Fibroblast of lung (primary cell): Measurements from ENCODE around the gene DPEP3. TPM values are rescaled to one million over a fixed set of nuclear protein-coding genes. Genes with fewer than 3 reads are reported as not detected.
"Not testable (repeated sequence)": the region's sequence is repeated elsewhere in the genome, so short reads cannot be mapped to it uniquely, and the experiment has no call there.

Source experiments
- DNase-seq, 2 donors: peaks; one replicate each; pipeline versions ENCODE4 v3.0.0 to v3.0.0-alpha.2; 2010; ENCODE audit warnings: low read depth in 2 of 2
- H2AFZ ChIP-seq: 2 replicates; pipeline ENCODE4 v1.5.1; 2012; ENCODE audit warnings: low read length, control low read depth, inconsistent platforms
- H3K27ac ChIP-seq: 2 replicates; pipeline ENCODE4 v1.5.1; 2011; ENCODE audit warnings: low read length, control low read depth; ENCODE audit not compliant: insufficient read depth
- H3K27me3 ChIP-seq: 2 replicates; pipeline ENCODE4 v1.5.1; 2011; ENCODE audit warnings: mild to moderate bottlenecking, low read length; ENCODE audit not compliant: control insufficient read depth, insufficient read depth
- H3K36me3 ChIP-seq: 2 replicates; pipeline ENCODE4 v1.5.1; 2011; ENCODE audit warnings: low read length; ENCODE audit not compliant: control insufficient read depth, insufficient read depth
- H3K4me1 ChIP-seq: 2 replicates; pipeline ENCODE4 v1.5.1; 2011; ENCODE audit warnings: low read length; ENCODE audit not compliant: control insufficient read depth, insufficient read depth; ENCODE audit errors: extremely low read depth
- H3K4me2 ChIP-seq: 2 replicates; pipeline ENCODE4 v1.5.1; 2011; ENCODE audit warnings: low read length, control low read depth; ENCODE audit not compliant: insufficient read depth; ENCODE audit errors: extremely low read depth
- H3K4me3 ChIP-seq, 4 experiments: fragments of 200-600 bp in 1 of 4; sonication (generic) in 1 of 4; replicated peaks in 1 of 4; 2 replicates each; pipeline ENCODE4 v1.5.1; 2011 to 2016; ENCODE audit warnings: low read length in 4 of 4, low read depth in 3 of 4, mild to moderate bottlenecking in 3 of 4, control low read depth in 2 of 4, inconsistent platforms in 1 of 4, mixed read lengths in 1 of 4; ENCODE audit not compliant: insufficient read depth in 1 of 4; ENCODE audit errors: control extremely low read depth in 1 of 4
- H3K79me2 ChIP-seq: 2 replicates; pipeline ENCODE4 v1.5.1; 2012; ENCODE audit warnings: mild to moderate bottlenecking, low read length, inconsistent platforms; ENCODE audit not compliant: control insufficient read depth, insufficient read depth
- H3K9ac ChIP-seq: 2 replicates; pipeline ENCODE4 v1.5.1; 2011; ENCODE audit warnings: mild to moderate bottlenecking, low read length, control low read depth; ENCODE audit not compliant: insufficient read depth
- H3K9me3 ChIP-seq: 2 replicates; pipeline ENCODE4 v1.5.1; 2012; ENCODE audit warnings: low read depth, low read length; ENCODE audit not compliant: control insufficient read depth, insufficient read depth
- H4K20me1 ChIP-seq: 2 replicates; pipeline ENCODE4 v1.5.1; 2011; ENCODE audit warnings: low read length; ENCODE audit not compliant: control insufficient read depth, insufficient read depth; ENCODE audit errors: extremely low read depth
- EZH2 ChIP-seq: IDR thresholded peaks from 2 replicates; pipeline ENCODE4 v1.5.1; 2012; ENCODE audit warnings: low read length, control low read depth, mild to moderate bottlenecking; ENCODE audit errors: missing control alignments
- polyA plus RNA-seq, 2 donors: library from polyadenylated mRNA; depleted of rRNA in 1 of 2; stranded (reverse) in 1 of 2; unstranded in 1 of 2; fragments of >200 nt; gene quantifications; 2 replicates each; pipeline ENCODE4 v1.2.1, GENCODE V29; 2011 to 2012; ENCODE audit warnings: missing spikeins in 1 of 2
- total RNA-seq: library from RNA; depleted of rRNA; stranded (reverse); fragments of >200 nt; gene quantifications from 2 replicates; pipeline ENCODE4 v1.2.1, GENCODE V29; 2014
- TF ChIP-seq, protein P1 (sequence below), 2 donors: IDR thresholded peaks in 1 of 2; conservative IDR thresholded peaks in 1 of 2; 1 replicate in 1 of 2; 2 replicates in 1 of 2; pipeline ENCODE4 v1.5.1; 2011 to 2012; ENCODE audit warnings: low read length in 2 of 2, control low read depth in 1 of 2, inconsistent platforms in 1 of 2, low read depth in 1 of 2, mild to moderate bottlenecking in 1 of 2

The DPEP3 gene
- total and polyA plus RNA-seq, 2 donors (not counting 1 experiment from before 2014, with no cell fraction given): not detected

GRCh38 chr16:68015681-68016080 lies 35.4 kb upstream of the DPEP3 start, which contains the start of gene DPEP2NB:
TSS of gene DPEP2NB (minus strand) at chr16:68015911. CDS start at chr16:68015770, 141 bp downstream.
- no peak for DNase-seq
- Histone ChIP-seq H2AFZ (no peak within 1 kb of the TSS), H3K9ac (no peak within 1 kb of the TSS), H3K27me3 (no peaks in the 10 kb centered on the region), H3K27ac (no peak within 1 kb of the TSS), H3K4me2 (no peak within 1 kb of the TSS), H3K79me2 (no peaks in the 10 kb centered on the region), H4K20me1 (no peaks in the 10 kb centered on the region), H3K9me3 (no peaks in the 10 kb centered on the region), H3K4me1 (no peaks in the 10 kb centered on the region), H3K36me3 (no peaks in the 10 kb centered on the region), H3K4me3 (no peak within 1 kb of the TSS)
- TF ChIP-seq EZH2: no peak
- TF ChIP-seq, protein P1, sequence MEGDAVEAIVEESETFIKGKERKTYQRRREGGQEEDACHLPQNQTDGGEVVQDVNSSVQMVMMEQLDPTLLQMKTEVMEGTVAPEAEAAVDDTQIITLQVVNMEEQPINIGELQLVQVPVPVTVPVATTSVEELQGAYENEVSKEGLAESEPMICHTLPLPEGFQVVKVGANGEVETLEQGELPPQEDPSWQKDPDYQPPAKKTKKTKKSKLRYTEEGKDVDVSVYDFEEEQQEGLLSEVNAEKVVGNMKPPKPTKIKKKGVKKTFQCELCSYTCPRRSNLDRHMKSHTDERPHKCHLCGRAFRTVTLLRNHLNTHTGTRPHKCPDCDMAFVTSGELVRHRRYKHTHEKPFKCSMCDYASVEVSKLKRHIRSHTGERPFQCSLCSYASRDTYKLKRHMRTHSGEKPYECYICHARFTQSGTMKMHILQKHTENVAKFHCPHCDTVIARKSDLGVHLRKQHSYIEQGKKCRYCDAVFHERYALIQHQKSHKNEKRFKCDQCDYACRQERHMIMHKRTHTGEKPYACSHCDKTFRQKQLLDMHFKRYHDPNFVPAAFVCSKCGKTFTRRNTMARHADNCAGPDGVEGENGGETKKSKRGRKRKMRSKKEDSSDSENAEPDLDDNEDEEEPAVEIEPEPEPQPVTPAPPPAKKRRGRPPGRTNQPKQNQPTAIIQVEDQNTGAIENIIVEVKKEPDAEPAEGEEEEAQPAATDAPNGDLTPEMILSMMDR (conservative IDR thresholded peaks at IDR 0.05 in 1 of 2, IDR thresholded peaks at IDR 0.05 in 1 of 2; ENCODE audit: low read depth in 1 of 2, low read length in 2 of 2): no peak

DNA sequence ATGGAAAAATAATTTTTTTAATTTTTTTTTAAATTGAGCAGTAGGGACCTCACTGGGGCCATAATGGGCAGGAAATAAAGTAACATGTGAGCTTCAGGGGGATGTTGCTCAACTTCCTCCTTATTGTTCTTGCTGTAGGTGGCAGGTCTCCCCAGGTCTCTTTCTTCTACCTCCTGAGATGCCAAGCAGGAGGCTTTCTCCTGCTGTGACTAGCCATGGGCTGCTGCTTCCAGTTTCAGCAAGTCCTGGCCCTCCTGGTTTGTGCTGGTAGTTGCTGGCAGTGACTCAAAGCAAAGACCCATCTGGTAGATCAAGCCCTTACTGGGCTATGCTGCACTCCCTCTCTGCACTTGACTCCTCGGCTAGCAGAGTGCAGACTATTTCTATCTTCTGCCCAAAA lies 33.1 kb upstream of the DPEP3 start:
- DNase-seq: no peak
- H3K79me2 ChIP-seq: no peaks in the 10 kb centered on the region
- no peaks in the 10 kb centered on the region for H3K27me3 ChIP-seq
- no peak overlapping the region for H3K27ac ChIP-seq
- H3K4me1 ChIP-seq: no peaks in the 10 kb centered on the region
- TF ChIP-seq, protein P1 (conservative IDR thresholded peaks at IDR 0.05 in 1 of 2, IDR thresholded peaks at IDR 0.05 in 1 of 2; ENCODE audit: low read depth in 1 of 2, low read length in 2 of 2): no peak
- no peak for TF ChIP-seq EZH2
- H3K36me3 ChIP-seq: no peaks in the 10 kb centered on the region
- no peak overlapping the region for H3K4me3 ChIP-seq
- H3K4me2 ChIP-seq: no peak overlapping the region
- H3K9ac ChIP-seq: no peak overlapping the region
- no peak overlapping the region for H2AFZ ChIP-seq
- no peaks in the 10 kb centered on the region for H4K20me1 ChIP-seq
- H3K9me3 ChIP-seq: no peaks in the 10 kb centered on the region

DNA sequence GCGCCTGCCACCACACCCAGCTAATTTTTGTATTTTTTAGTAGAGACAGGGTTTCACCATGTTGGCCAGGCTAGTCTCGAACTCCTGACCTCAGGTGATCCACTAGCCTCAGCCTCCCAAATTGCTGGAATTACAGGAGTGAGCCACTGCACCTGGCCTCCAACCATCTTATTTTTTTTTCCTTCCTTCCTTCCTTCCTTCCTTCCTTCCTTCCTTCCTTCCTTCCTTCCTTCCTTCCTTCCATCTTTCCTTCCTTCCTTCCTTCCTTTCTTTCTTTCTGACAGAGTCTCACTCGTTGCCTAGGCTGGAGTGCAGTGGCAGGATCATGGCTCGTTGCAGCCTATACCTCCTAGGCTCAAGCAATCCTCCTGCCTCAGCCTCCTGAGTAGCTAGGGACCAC lies 29.6 kb upstream of the DPEP3 start:
- not testable (repeated sequence) for H2AFZ ChIP-seq, H3K36me3 ChIP-seq, H3K9ac ChIP-seq, H3K27me3 ChIP-seq, H3K4me3 ChIP-seq, DNase-seq, H3K27ac ChIP-seq, H3K4me2 ChIP-seq, H4K20me1 ChIP-seq, H3K79me2 ChIP-seq, H3K4me1 ChIP-seq, H3K9me3 ChIP-seq
